Hepatocyte (in vitro differentiated cells): Measurements from ENCODE around the gene WASHC1. TPM values are rescaled to one million over a fixed set of nuclear protein-coding genes. Genes with fewer than 3 reads are reported as not detected.

Experiments used
- polyA plus RNA-seq: library from polyadenylated mRNA; unstranded; fragments of >200 nt; fragmentation: Nextera tagmentation; extraction: Ambion mirVana; gene quantifications from 2 replicates; pipeline ENCODE4 v1.2.1, GENCODE V29; 2016
- total RNA-seq: library from RNA; depleted of rRNA; stranded (reverse); fragments of >200 nt; gene quantifications from 2 replicates; pipeline ENCODE4 v1.2.3, GENCODE V29; 2014

The WASHC1 gene
- total and polyA plus RNA-seq, 2 experiments from 2014 or later = 5.7 to 8.7 TPM

Other genes with a start within 250 kb of the WASHC1 start
- gene FOXD4, start 89.0 kb upstream of the WASHC1 start, total RNA-seq = 0.28 and 0.30 TPM in 2 replicates
- 0.11 and 0.24 TPM in 2 replicates for gene FOXD4, start 89.0 kb upstream of the WASHC1 start, polyA plus RNA-seq
- gene ZNG1A, start 149.6 kb upstream of the WASHC1 start, total RNA-seq = 39.4 and 41.6 TPM in 2 replicates
- gene ZNG1A, start 149.6 kb upstream of the WASHC1 start, polyA plus RNA-seq = 35.1 and 36.0 TPM in 2 replicates
- 5.1 and 6.6 TPM in 2 replicates for gene DOCK8, start 185.4 kb upstream of the WASHC1 start, total RNA-seq
- gene DOCK8, start 185.4 kb upstream of the WASHC1 start, polyA plus RNA-seq = 3.0 and 6.5 TPM in 2 replicates